Erythroblast (primary cell): ENCODE data around the gene DIP2C.

Source experiments
- GATA1 ChIP-seq: IDR thresholded peaks from 2 replicates; pipeline ENCODE4 v1.6.1; 2011; ENCODE audit warnings: low read depth, mild to moderate bottlenecking, control low read depth, low read length, moderate library complexity
- POLR2A ChIP-seq: IDR thresholded peaks from 2 replicates; pipeline ENCODE4 v1.6.1; 2011; ENCODE audit warnings: mild to moderate bottlenecking, low read length

GRCh38 chr10:646118-646524 is 43.3 kb downstream of the DIP2C start:
- TF ChIP-seq POLR2A (no peak), GATA1 (no peak)
